C4-2B (cell line): ENCODE measurements around the gene PIH1D2.
"Not testable (repeated sequence)": the region's sequence is repeated elsewhere in the genome, so short reads cannot be mapped to it uniquely, and the experiment has no call there.

ENCODE experiments used
- H3K27ac ChIP-seq: fragments of 450-650 bp; 2 replicates; pipeline ENCODE4 v1.5.1; 2017
- CTCF ChIP-seq: fragments of 450-650 bp; conservative IDR thresholded peaks from 2 replicates; pipeline ENCODE4 v1.5.1; 2017; ENCODE audit warnings: mild to moderate bottlenecking
- ZFX ChIP-seq: fragments of 450-650 bp; IDR thresholded peaks from 2 replicates; pipeline ENCODE4 v1.6.1; 2017

PIH1D2 gene

GRCh38 chr11:112051768-112052167 lies 22.0 kb downstream of the PIH1D2 start:
- H3K27ac ChIP-seq, result no peak overlapping the region
- TF ChIP-seq ZFX, result no peak
- no peak for TF ChIP-seq CTCF

GRCh38 chr11:112050721-112051120 lies 23.1 kb downstream of the PIH1D2 start:
- TF ChIP-seq ZFX, result no peak
- TF ChIP-seq CTCF, result no peak
- no peak overlapping the region for H3K27ac ChIP-seq

GRCh38 chr11:112049777-112050176 lies 24.0 kb downstream of the PIH1D2 start:
- no peak for TF ChIP-seq CTCF
- no peak overlapping the region for H3K27ac ChIP-seq

- not testable (repeated sequence) for H3K27ac ChIP-seq
Measured at GRCh38 chr11:112048256-112048655, 25.6 kb downstream of the PIH1D2 start.

GRCh38 chr11:112046647-112047046 lies 27.2 kb downstream of the PIH1D2 start:
- not testable (repeated sequence) for H3K27ac ChIP-seq

GRCh38 chr11:112044961-112045360 lies 28.9 kb downstream of the PIH1D2 start:
- TF ChIP-seq CTCF (no peak), ZFX (no peak)

GRCh38 chr11:112042961-112043304 lies 30.9 kb downstream of the PIH1D2 start:
- H3K27ac ChIP-seq, result no peak overlapping the region
- TF ChIP-seq CTCF (no peak), ZFX (no peak)

More at GRCh38 chr11:112044961-112045360, 28.9 kb downstream of the PIH1D2 start:
- H3K27ac ChIP-seq, result no peak overlapping the region

- no peak for TF ChIP-seq CTCF
- TF ChIP-seq ZFX, result no peak
- no peak overlapping the region for H3K27ac ChIP-seq
Measured at GRCh38 chr11:112042161-112042960, 31.5 kb downstream of the PIH1D2 start.
